ENCODE measurements around the gene LMBR1L.

Gene LMBR1L

GRCh38 chr12:49054096-49054495 lies 56.6 kb downstream of the LMBR1L start:
- no peak for DNase-seq (ENCODE audit: low read depth in 2 of 2)

GRCh38 chr12:49052451-49053208 lies 58.0 kb downstream of the LMBR1L start:
- DNase-seq (ENCODE audit: low read depth in 2 of 2): no peak

GRCh38 chr12:49051777-49052438 lies 58.7 kb downstream of the LMBR1L start:
- no peak for DNase-seq (ENCODE audit: low read depth in 2 of 2)

- DNase-seq (ENCODE audit: low read depth in 2 of 2): no peak
These were observed 59.3 kb downstream of the LMBR1L start for GRCh38 chr12:49051373-49051764.

- no peak for DNase-seq (ENCODE audit: low read depth in 2 of 2)
These were observed 59.9 kb downstream of the LMBR1L start for GRCh38 chr12:49050507-49051372.

- DNase-seq (ENCODE audit: low read depth in 2 of 2): no peak
These were observed 61.0 kb downstream of the LMBR1L start for GRCh38 chr12:49049566-49050224.

GRCh38 chr12:49048953-49049352 lies 61.7 kb downstream of the LMBR1L start:
- no peak for DNase-seq (ENCODE audit: low read depth in 2 of 2)
